ENCODE data around the gene TNFSF8.

TNFSF8 gene

GRCh38 chr9:114861273-114861672, 69.1 kb downstream of the TNFSF8 start:
- no peaks in the 10 kb centered on the region for H3K9me3 ChIP-seq (ENCODE audit: insufficient read depth, low read depth, low read length)
- no peak overlapping the region for H3K4me3 ChIP-seq (ENCODE audit: low read length)
- H3K9ac ChIP-seq (ENCODE audit: low read depth, low read length), result no peak overlapping the region
- H3K27me3 ChIP-seq (ENCODE audit: insufficient read depth, low read length), result no peaks in the 10 kb centered on the region
- H3K27ac ChIP-seq (ENCODE audit: low read length), result no peak overlapping the region
- no peaks in the 10 kb centered on the region for H3K4me1 ChIP-seq (ENCODE audit: insufficient read depth, low read length)
- H3K36me3 ChIP-seq (ENCODE audit: insufficient read depth, low read depth, low read length), result no peaks in the 10 kb centered on the region

- no peaks in the 10 kb centered on the region for H3K27me3 ChIP-seq (ENCODE audit: insufficient read depth, low read length)
- no peaks in the 10 kb centered on the region for H3K4me1 ChIP-seq (ENCODE audit: insufficient read depth, low read length)
- no peak overlapping the region for H3K9ac ChIP-seq (ENCODE audit: low read depth, low read length)
- no peak overlapping the region for H3K27ac ChIP-seq (ENCODE audit: low read length)
- H3K4me3 ChIP-seq (ENCODE audit: low read length), result no peak overlapping the region
- H3K36me3 ChIP-seq (ENCODE audit: insufficient read depth, low read depth, low read length), result no peaks in the 10 kb centered on the region
- H3K9me3 ChIP-seq (ENCODE audit: insufficient read depth, low read depth, low read length), result no peaks in the 10 kb centered on the region
Observed at GRCh38 chr9:114860187-114860586, 70.2 kb downstream of the TNFSF8 start.

- no peak overlapping the region for H3K27ac ChIP-seq (ENCODE audit: low read length)
- H3K9me3 ChIP-seq (ENCODE audit: insufficient read depth, low read depth, low read length), result no peaks in the 10 kb centered on the region
- no peak overlapping the region for H3K4me3 ChIP-seq (ENCODE audit: low read length)
- H3K36me3 ChIP-seq (ENCODE audit: insufficient read depth, low read depth, low read length), result no peaks in the 10 kb centered on the region
- no peak overlapping the region for H3K9ac ChIP-seq (ENCODE audit: low read depth, low read length)
- no peaks in the 10 kb centered on the region for H3K4me1 ChIP-seq (ENCODE audit: insufficient read depth, low read length)
- H3K27me3 ChIP-seq (ENCODE audit: insufficient read depth, low read length), result no peaks in the 10 kb centered on the region
Observed at GRCh38 chr9:114856942-114857315, 73.5 kb downstream of the TNFSF8 start.

GRCh38 chr9:114856215-114856941, 74.0 kb downstream of the TNFSF8 start:
- Histone ChIP-seq H3K9me3 (ENCODE audit: insufficient read depth, low read depth, low read length) (no peaks in the 10 kb centered on the region), H3K36me3 (ENCODE audit: insufficient read depth, low read depth, low read length) (no peaks in the 10 kb centered on the region), H3K9ac (ENCODE audit: low read depth, low read length) (no peak overlapping the region), H3K27me3 (ENCODE audit: insufficient read depth, low read length) (no peaks in the 10 kb centered on the region), H3K27ac (ENCODE audit: low read length) (no peak overlapping the region), H3K4me1 (ENCODE audit: insufficient read depth, low read length) (no peaks in the 10 kb centered on the region), H3K4me3 (ENCODE audit: low read length) (no peak overlapping the region)

- Histone ChIP-seq H3K9me3 (ENCODE audit: insufficient read depth, low read depth, low read length) (no peaks in the 10 kb centered on the region), H3K27me3 (ENCODE audit: insufficient read depth, low read length) (no peaks in the 10 kb centered on the region), H3K36me3 (ENCODE audit: insufficient read depth, low read depth, low read length) (no peaks in the 10 kb centered on the region), H3K4me1 (ENCODE audit: insufficient read depth, low read length) (no peaks in the 10 kb centered on the region), H3K4me3 (ENCODE audit: low read length) (no peak overlapping the region), H3K9ac (ENCODE audit: low read depth, low read length) (no peak overlapping the region), H3K27ac (ENCODE audit: low read length) (no peak overlapping the region)
Observed at GRCh38 chr9:114855488-114855887, 74.9 kb downstream of the TNFSF8 start.

- no peak overlapping the region for H3K9ac ChIP-seq (ENCODE audit: low read depth, low read length)
- no peak overlapping the region for H3K4me3 ChIP-seq (ENCODE audit: low read length)
- H3K9me3 ChIP-seq (ENCODE audit: insufficient read depth, low read depth, low read length), result no peaks in the 10 kb centered on the region
- H3K27ac ChIP-seq (ENCODE audit: low read length), result no peak overlapping the region
- H3K27me3 ChIP-seq (ENCODE audit: insufficient read depth, low read length), result no peaks in the 10 kb centered on the region
- no peaks in the 10 kb centered on the region for H3K36me3 ChIP-seq (ENCODE audit: insufficient read depth, low read depth, low read length)
- no peaks in the 10 kb centered on the region for H3K4me1 ChIP-seq (ENCODE audit: insufficient read depth, low read length)
Observed at GRCh38 chr9:114854736-114855355, 75.5 kb downstream of the TNFSF8 start.

- Histone ChIP-seq H3K4me1 (ENCODE audit: insufficient read depth, low read length) (no peaks in the 10 kb centered on the region), H3K27ac (ENCODE audit: low read length) (no peak overlapping the region)
Observed at GRCh38 chr9:114853071-114853855, 77.1 kb downstream of the TNFSF8 start.

GRCh38 chr9:114852050-114852594, 78.3 kb downstream of the TNFSF8 start:
- no peaks in the 10 kb centered on the region for H3K27me3 ChIP-seq (ENCODE audit: insufficient read depth, low read length)
- H3K9ac ChIP-seq (ENCODE audit: low read depth, low read length), result no peak overlapping the region
- no peaks in the 10 kb centered on the region for H3K36me3 ChIP-seq (ENCODE audit: insufficient read depth, low read depth, low read length)
- no peaks in the 10 kb centered on the region for H3K4me1 ChIP-seq (ENCODE audit: insufficient read depth, low read length)
- no peak overlapping the region for H3K4me3 ChIP-seq (ENCODE audit: low read length)
- H3K9me3 ChIP-seq (ENCODE audit: insufficient read depth, low read depth, low read length), result no peaks in the 10 kb centered on the region
- H3K27ac ChIP-seq (ENCODE audit: low read length), result no peak overlapping the region

More at GRCh38 chr9:114853071-114853855, 77.1 kb downstream of the TNFSF8 start:
- H3K9ac ChIP-seq (ENCODE audit: low read depth, low read length), result no peak overlapping the region
- H3K27me3 ChIP-seq (ENCODE audit: insufficient read depth, low read length), result no peaks in the 10 kb centered on the region
- H3K36me3 ChIP-seq (ENCODE audit: insufficient read depth, low read depth, low read length), result no peaks in the 10 kb centered on the region
- H3K9me3 ChIP-seq (ENCODE audit: insufficient read depth, low read depth, low read length), result no peaks in the 10 kb centered on the region
- no peak overlapping the region for H3K4me3 ChIP-seq (ENCODE audit: low read length)

- Histone ChIP-seq H3K27me3 (ENCODE audit: insufficient read depth, low read length) (no peaks in the 10 kb centered on the region), H3K9ac (ENCODE audit: low read depth, low read length) (no peak overlapping the region), H3K4me1 (ENCODE audit: insufficient read depth, low read length) (no peaks in the 10 kb centered on the region), H3K9me3 (ENCODE audit: insufficient read depth, low read depth, low read length) (no peaks in the 10 kb centered on the region), H3K27ac (ENCODE audit: low read length) (no peak overlapping the region), H3K36me3 (ENCODE audit: insufficient read depth, low read depth, low read length) (no peaks in the 10 kb centered on the region), H3K4me3 (ENCODE audit: low read length) (no peak overlapping the region)
Observed at GRCh38 chr9:114851306-114851705, 79.1 kb downstream of the TNFSF8 start.
